Endodermal cell (in vitro differentiated cells): ENCODE measurements around the gene DCBLD1. TPM values are rescaled to one million over a fixed set of nuclear protein-coding genes. Genes with fewer than 3 reads are reported as not detected.

Experiments used
- DNase-seq: peaks from one replicate; pipeline ENCODE4 v3.0.0-alpha.2; 2017
- H3K27ac ChIP-seq: 2 replicates; pipeline ENCODE4 v1.5.1; 2013; ENCODE audit warnings: mild to moderate bottlenecking, low read depth, low read length, moderate library complexity
- H3K27me3 ChIP-seq: 2 replicates; pipeline ENCODE4 v1.6.1; 2013; ENCODE audit warnings: mild to moderate bottlenecking, low read length, moderate library complexity; ENCODE audit not compliant: insufficient read depth, control insufficient read depth, poor library complexity, severe bottlenecking
- H3K36me3 ChIP-seq: 2 replicates; pipeline ENCODE4 v1.7.0; 2013; ENCODE audit warnings: mild to moderate bottlenecking, low read length, moderate library complexity; ENCODE audit not compliant: control insufficient read depth, insufficient read depth
- H3K4me1 ChIP-seq: one replicate; pipeline ENCODE4 v1.7.0; 2013; ENCODE audit warnings: low read length; ENCODE audit not compliant: control insufficient read depth, insufficient read depth
- H3K4me3 ChIP-seq: 2 replicates; pipeline ENCODE4 v1.5.1; 2013; ENCODE audit warnings: mild to moderate bottlenecking, low read length, moderate library complexity
- H3K9ac ChIP-seq: 2 replicates; pipeline ENCODE4 v1.6.1; 2013; ENCODE audit warnings: mild to moderate bottlenecking, low read length, moderate library complexity; ENCODE audit not compliant: poor library complexity, severe bottlenecking; ENCODE audit errors: extremely low read depth
- H3K9me3 ChIP-seq: 2 replicates; pipeline ENCODE4 v1.6.1; 2013; ENCODE audit warnings: mild to moderate bottlenecking, low read length, moderate library complexity; ENCODE audit not compliant: control insufficient read depth
- H3K27ac Mint-ChIP-seq: 2 replicates; pipeline ENCODE4 v1.8.0; 2020; ENCODE audit warnings: mixed read lengths
- H3K27me3 Mint-ChIP-seq: 2 replicates; pipeline ENCODE4 v1.8.0; 2021; ENCODE audit warnings: mild to moderate bottlenecking, mixed read lengths; ENCODE audit not compliant: insufficient read depth
- H3K36me3 Mint-ChIP-seq: 2 replicates; pipeline ENCODE4 v1.8.0; 2020; ENCODE audit warnings: low read depth, mixed read lengths
- H3K4me1 Mint-ChIP-seq: 2 replicates; pipeline ENCODE4 v1.8.0; 2020; ENCODE audit warnings: mixed read lengths
- H3K4me3 Mint-ChIP-seq: 2 replicates; pipeline ENCODE4 v1.8.0; 2020; ENCODE audit warnings: mild to moderate bottlenecking, moderate library complexity, mixed read lengths
- H3K9me3 Mint-ChIP-seq: 2 replicates; pipeline ENCODE4 v1.8.0; 2020; ENCODE audit warnings: mild to moderate bottlenecking, mixed read lengths
- WGBS, 2 experiments: methylation state at CpG; one replicate each; pipeline versions ENCODE4 v1.1.5 to v1.1.7; 2013; ENCODE audit warnings: missing lambda C conversion rate in 2 of 2, mixed read lengths in 1 of 2; ENCODE audit not compliant: insufficient coverage in 1 of 2, insufficient read length in 1 of 2; 5-methylcytosine and 5-hydroxymethylcytosine counted together
- total RNA-seq, 2 donors: library from RNA; stranded (reverse); fragmentation: NEBNext Ultra II Directional in 1 of 2; extraction: Animal tissue kit (Norgen Biotek cat#: 25700) in 1 of 2; gene quantifications; 2 replicates in 1 of 2; 3 replicates in 1 of 2; pipeline ENCODE4 v1.2.1, GENCODE V29; 2021
- TF ChIP-seq, protein P1 (sequence below): fragments of 200-600 bp; sonication (generic); conservative IDR thresholded peaks from 2 replicates; pipeline ENCODE4 v1.5.0; 2021; ENCODE audit warnings: antibody characterized with exemption, mild to moderate bottlenecking

DCBLD1 gene
- total RNA-seq, 2 donors from 2014 or later, result 16.2 to 27.9 TPM

DNA sequence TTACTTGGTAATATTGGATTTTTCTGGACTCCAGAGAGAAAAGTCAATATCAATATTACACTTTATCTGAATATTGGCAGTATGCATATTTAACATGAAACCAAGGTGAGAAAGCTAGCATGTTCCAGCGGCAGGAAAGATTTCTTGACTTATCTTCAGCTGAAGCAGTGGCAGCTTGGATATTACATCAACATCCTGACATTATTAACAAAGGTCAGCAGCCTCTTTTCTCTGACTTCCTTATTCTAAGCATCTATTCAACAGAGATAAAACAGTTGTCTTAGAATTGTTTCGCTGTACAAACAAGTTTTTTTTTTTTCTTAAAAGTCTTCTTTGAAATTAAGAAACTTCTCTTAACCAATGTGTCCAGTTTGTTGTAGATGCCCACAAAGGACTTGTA is 11.8 kb downstream of the DCBLD1 start:
- Mint-ChIP-seq H3K9me3 (no peaks in the 10 kb centered on the region), H3K27ac (no peak overlapping the region), H3K4me3 (no peak overlapping the region), H3K4me1 (peaks cover 4% of the 10 kb centered on the region), H3K36me3 (no peaks in the 10 kb centered on the region), H3K27me3 (no peaks in the 10 kb centered on the region)
- Histone ChIP-seq H3K36me3 (no peaks in the 10 kb centered on the region), H3K27me3 (no peaks in the 10 kb centered on the region), H3K27ac (no peak overlapping the region), H3K4me3 (no peak overlapping the region), H3K9me3 (no peaks in the 10 kb centered on the region), H3K4me1 (no peaks in the 10 kb centered on the region), H3K9ac (no peak overlapping the region)
- 60 to 96% methylated on average over 1 to 2 of the region's 2 CpGs for WGBS, 2 experiments
- TF ChIP-seq, protein P1, sequence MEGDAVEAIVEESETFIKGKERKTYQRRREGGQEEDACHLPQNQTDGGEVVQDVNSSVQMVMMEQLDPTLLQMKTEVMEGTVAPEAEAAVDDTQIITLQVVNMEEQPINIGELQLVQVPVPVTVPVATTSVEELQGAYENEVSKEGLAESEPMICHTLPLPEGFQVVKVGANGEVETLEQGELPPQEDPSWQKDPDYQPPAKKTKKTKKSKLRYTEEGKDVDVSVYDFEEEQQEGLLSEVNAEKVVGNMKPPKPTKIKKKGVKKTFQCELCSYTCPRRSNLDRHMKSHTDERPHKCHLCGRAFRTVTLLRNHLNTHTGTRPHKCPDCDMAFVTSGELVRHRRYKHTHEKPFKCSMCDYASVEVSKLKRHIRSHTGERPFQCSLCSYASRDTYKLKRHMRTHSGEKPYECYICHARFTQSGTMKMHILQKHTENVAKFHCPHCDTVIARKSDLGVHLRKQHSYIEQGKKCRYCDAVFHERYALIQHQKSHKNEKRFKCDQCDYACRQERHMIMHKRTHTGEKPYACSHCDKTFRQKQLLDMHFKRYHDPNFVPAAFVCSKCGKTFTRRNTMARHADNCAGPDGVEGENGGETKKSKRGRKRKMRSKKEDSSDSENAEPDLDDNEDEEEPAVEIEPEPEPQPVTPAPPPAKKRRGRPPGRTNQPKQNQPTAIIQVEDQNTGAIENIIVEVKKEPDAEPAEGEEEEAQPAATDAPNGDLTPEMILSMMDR, result no peak
- no peak for DNase-seq

DNA sequence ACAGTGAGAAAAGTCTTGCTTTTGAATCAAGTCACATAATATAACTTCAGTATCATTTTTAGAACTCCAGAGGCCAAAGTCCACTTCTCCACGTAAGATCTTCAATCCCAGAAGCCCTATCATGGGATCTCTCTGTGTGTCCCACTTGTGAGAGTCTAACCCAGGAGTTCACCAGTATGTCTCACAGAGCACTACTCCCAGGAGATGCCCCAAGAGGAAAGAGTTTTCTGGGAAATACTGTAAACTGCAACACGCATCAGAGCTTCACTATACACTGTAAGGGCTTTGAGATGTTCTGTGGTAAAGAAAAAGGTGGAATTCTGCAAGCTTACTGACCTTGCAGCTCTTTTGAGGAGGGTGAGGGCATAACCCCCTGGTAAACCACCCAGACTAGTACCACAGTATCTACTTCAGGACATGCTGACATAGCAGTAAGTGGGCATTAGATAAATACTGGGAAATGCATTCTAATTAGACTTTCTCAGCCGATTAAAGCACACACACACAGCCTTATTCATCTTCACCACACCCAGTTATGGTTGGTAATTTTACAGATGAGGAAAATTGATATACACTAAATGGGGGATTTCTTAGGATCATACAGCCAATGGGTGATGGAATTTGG is 12.3 kb downstream of the DCBLD1 start:
- H3K4me3 Mint-ChIP-seq, result no peak overlapping the region
- H3K36me3 Mint-ChIP-seq, result no peaks in the 10 kb centered on the region

DNA sequence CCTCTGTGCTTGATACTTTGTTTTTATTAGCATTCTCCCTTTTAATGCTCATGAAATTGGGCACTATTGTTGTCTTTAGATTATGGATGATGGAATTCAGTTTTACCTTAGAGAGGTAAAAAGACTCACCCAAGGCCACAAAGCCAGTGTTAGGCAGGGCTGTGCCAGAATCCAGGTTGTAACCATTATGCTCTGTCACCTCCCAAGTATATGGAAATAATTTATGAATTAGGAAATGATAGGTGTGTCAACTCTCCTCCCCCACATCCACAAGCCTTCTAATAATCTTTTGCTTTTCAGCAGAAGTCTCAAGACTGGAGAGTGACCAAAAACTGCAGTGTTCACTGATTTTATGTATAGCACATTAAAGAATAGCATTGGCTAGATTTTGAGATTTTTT is 13.0 kb downstream of the DCBLD1 start:
- Histone ChIP-seq H3K27me3 (no peaks in the 10 kb centered on the region), H3K9me3 (no peaks in the 10 kb centered on the region), H3K4me3 (no peak overlapping the region), H3K36me3 (no peaks in the 10 kb centered on the region), H3K27ac (no peak overlapping the region), H3K4me1 (no peaks in the 10 kb centered on the region), H3K9ac (no peak overlapping the region)
- no peaks in the 10 kb centered on the region for H3K9me3 Mint-ChIP-seq
- no peak for DNase-seq
- H3K4me1 Mint-ChIP-seq, result peaks cover 4% of the 10 kb centered on the region
- TF ChIP-seq, protein P1, result no peak
- no peak overlapping the region for H3K27ac Mint-ChIP-seq
- no peaks in the 10 kb centered on the region for H3K36me3 Mint-ChIP-seq
- no peaks in the 10 kb centered on the region for H3K27me3 Mint-ChIP-seq
- no peak overlapping the region for H3K4me3 Mint-ChIP-seq

More for the DNA sequence above, 12.3 kb downstream of the DCBLD1 start:
- DNase-seq, result no peak
- H3K27me3 Mint-ChIP-seq, result no peaks in the 10 kb centered on the region
- no peak overlapping the region for H3K27ac Mint-ChIP-seq
- 93 to 100% methylated on average over 1 to 3 of the region's 3 CpGs for WGBS, 2 experiments
- no peak overlapping the region for H3K9ac ChIP-seq
- H3K4me3 ChIP-seq, result no peak overlapping the region
- no peaks in the 10 kb centered on the region for H3K9me3 ChIP-seq
- no peaks in the 10 kb centered on the region for H3K36me3 ChIP-seq
- H3K4me1 Mint-ChIP-seq, result peaks cover 4% of the 10 kb centered on the region
- no peaks in the 10 kb centered on the region for H3K4me1 ChIP-seq
- no peaks in the 10 kb centered on the region for H3K9me3 Mint-ChIP-seq
- TF ChIP-seq, protein P1, result no peak
- no peaks in the 10 kb centered on the region for H3K27me3 ChIP-seq
- H3K27ac ChIP-seq, result no peak overlapping the region
